Ovary (tissue), 9 donors: ENCODE results near the gene PLA2G2E. TPM values are rescaled to one million over a fixed set of nuclear protein-coding genes. Genes with fewer than 3 reads are reported as not detected.

Experiments
- DNase-seq, 5 donors: peaks; one replicate each; pipeline ENCODE4 v3.0.0-alpha.2; 2019 to 2020
- H3K27ac ChIP-seq, 2 donors: fragments of 200-600 bp; one replicate each; pipeline versions ENCODE4 v1.5.1 to v1.8.0; 2019 to 2022
- H3K27me3 ChIP-seq: fragments of 200-600 bp; one replicate; pipeline ENCODE4 v1.8.0; 2022
- H3K36me3 ChIP-seq: fragments of 200-600 bp; sonication (generic); one replicate; pipeline ENCODE4 v1.5.1; 2019
- H3K4me1 ChIP-seq: one replicate; pipeline ENCODE4 v1.8.1; 2013; ENCODE audit warnings: mild to moderate bottlenecking, moderate library complexity; ENCODE audit not compliant: insufficient read depth
- H3K4me3 ChIP-seq: fragments of 200-600 bp; sonication (generic); one replicate; pipeline ENCODE4 v1.5.1; 2017
- H3K9me3 ChIP-seq, 2 donors: fragments of 200-600 bp in 1 of 2; sonication (generic) in 1 of 2; one replicate each; pipeline versions ENCODE4 v1.5.1 to v1.8.1; 2013 to 2019; ENCODE audit warnings: mild to moderate bottlenecking in 1 of 2, moderate library complexity in 1 of 2
- EP300 ChIP-seq: sonication (generic); formaldehyde crosslinking; IDR thresholded peaks from one replicate; pipeline ENCODE4 v1.6.1; 2017; ENCODE audit warnings: antibody characterized with exemption
- POLR2A ChIP-seq: fragments of 450-650 bp; IDR thresholded peaks from one replicate; pipeline ENCODE4 v1.6.1; 2017; ENCODE audit warnings: antibody characterized with exemption, mild to moderate bottlenecking, moderate library complexity
- WGBS, 3 donors: extraction: QIAGEN DNeasy Blood & Tissue Kit in 1 of 3; methylation state at CpG; one replicate each; pipeline versions ENCODE4 v1.1.5 to v1.1.7; 2013 to 2017; 5-methylcytosine and 5-hydroxymethylcytosine counted together
- intact Hi-C, 4 donors: fragments of 100-400 bp; cut with DNase I; formaldehyde crosslinking; loops; one replicate each; pipeline versions ENCODE4 v1.11.0 to v1.15.1; 2022 to 2023
- polyA plus RNA-seq, 2 donors: library from polyadenylated mRNA; stranded (reverse); fragments of 200-250 nt in 1 of 2; fragments of 350-450 nt in 1 of 2; fragmentation: Illumina TruSeq in 1 of 2; extraction: RNeasy Lipid Tissue Mini Kit (QIAGEN cat#74804) in 1 of 2; gene quantifications; one replicate each; pipeline ENCODE4 v1.2.3, GENCODE V29; 2013 to 2014
- total RNA-seq, 7 donors: library from RNA; depleted of rRNA in 2 of 7; stranded (reverse); fragments of >200 nt in 2 of 7; fragmentation: NEBNext Ultra II Directional in 3 of 7; extraction: Animal tissue kit (Norgen Biotek cat#: 25700) in 3 of 7; gene quantifications; one replicate each; pipeline versions ENCODE4 v1.1.0 to v1.2.4, GENCODE V29; 2016 to 2023
- TF ChIP-seq, protein P1 (sequence below), 3 donors: fragments of 450-650 bp in 2 of 3; fragments of 200-600 bp in 1 of 3; IDR thresholded peaks; one replicate each; pipeline versions ENCODE4 v1.5.1 to v1.8.0; 2016 to 2022; ENCODE audit warnings: antibody characterized with exemption in 3 of 3, mild to moderate bottlenecking in 1 of 3
- donor health status: DM: no; HTN: no; CAD: no; lungs with moderate emphysema.
- donor health status: DM: no; HTN: no; CAD: no.
- donor health status: Bipolar disorder and iron deficiency.
- donor health status: DM: yes; HTN: yes; CAD: no.
- donor health status: DM: no; HTN: no; CAD: no.
- donor health status: DM: yes; HTN: yes; CAD: no.

PLA2G2E gene
- total and polyA plus RNA-seq, 9 donors = not detected

DNA sequence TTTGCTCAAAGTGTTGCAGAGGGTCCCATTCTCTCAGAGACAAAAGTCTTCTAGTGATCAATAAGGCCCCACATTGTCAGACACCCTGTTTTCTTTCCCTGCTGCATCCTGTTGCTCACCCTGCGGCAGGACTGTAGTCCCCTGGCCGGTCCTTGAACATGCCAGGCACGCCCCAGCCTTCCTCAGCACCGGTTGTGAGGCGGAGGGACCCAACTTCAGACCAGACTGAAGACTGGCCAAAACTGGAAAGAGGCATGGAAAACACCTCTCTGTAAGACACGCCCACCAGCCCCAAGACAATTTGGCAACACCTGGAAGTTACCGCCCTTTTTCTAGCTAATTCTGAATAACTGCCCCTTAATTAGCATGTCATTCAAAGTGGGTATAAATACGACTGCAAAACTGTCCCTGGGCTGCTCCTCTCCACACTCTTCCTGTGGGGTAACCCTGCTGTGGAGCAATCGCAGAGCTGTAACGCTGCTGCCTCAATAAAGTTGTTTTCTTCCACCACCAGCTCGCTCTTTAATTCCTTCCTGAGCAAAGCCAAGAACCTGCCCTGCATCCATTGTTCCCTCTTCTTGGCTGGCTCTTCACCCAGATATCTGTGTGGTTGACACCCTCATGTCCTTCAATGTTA, 32.2 kb upstream of the PLA2G2E start:
- Histone ChIP-seq H3K27me3 (no peaks in the 10 kb centered on the region), H3K4me3 (no peak overlapping the region), H3K27ac (no peak overlapping the region), H3K36me3 (no peaks in the 10 kb centered on the region), H3K9me3 (no peaks in the 10 kb centered on the region), H3K4me1 (no peaks in the 10 kb centered on the region)
- intact Hi-C loops = no loop called here
- DNase-seq = no peak
- WGBS, 3 donors = 79 to 89% (median 82%) methylated on average over 11 of the region's 11 CpGs
- TF ChIP-seq POLR2A = no peak
- TF ChIP-seq, protein P1, sequence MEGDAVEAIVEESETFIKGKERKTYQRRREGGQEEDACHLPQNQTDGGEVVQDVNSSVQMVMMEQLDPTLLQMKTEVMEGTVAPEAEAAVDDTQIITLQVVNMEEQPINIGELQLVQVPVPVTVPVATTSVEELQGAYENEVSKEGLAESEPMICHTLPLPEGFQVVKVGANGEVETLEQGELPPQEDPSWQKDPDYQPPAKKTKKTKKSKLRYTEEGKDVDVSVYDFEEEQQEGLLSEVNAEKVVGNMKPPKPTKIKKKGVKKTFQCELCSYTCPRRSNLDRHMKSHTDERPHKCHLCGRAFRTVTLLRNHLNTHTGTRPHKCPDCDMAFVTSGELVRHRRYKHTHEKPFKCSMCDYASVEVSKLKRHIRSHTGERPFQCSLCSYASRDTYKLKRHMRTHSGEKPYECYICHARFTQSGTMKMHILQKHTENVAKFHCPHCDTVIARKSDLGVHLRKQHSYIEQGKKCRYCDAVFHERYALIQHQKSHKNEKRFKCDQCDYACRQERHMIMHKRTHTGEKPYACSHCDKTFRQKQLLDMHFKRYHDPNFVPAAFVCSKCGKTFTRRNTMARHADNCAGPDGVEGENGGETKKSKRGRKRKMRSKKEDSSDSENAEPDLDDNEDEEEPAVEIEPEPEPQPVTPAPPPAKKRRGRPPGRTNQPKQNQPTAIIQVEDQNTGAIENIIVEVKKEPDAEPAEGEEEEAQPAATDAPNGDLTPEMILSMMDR (IDR thresholded peaks at IDR 0.05) = no peak
- no peak for TF ChIP-seq EP300

DNA sequence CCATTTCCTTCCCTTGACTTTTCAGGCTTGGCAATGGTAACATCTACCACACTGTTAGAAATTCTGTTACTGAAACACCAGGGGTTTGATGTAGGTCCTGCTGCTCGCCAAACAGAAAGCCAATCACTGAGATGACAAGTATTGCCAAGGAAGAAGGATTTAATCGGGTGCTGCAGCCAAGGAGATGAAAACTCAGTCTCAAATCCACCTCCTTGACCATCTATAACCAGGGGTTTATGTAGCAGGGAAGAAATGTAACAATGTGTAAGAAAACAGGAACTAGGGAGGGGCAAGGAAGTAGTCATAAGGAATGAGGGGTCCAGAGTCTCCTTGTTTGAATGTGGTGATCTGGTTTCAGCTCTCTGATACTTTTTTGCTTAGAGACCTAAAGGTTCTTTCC, 30.6 kb upstream of the PLA2G2E start:
- Histone ChIP-seq H3K27ac (no peak overlapping the region), H3K9me3 (no peaks in the 10 kb centered on the region), H3K27me3 (no peaks in the 10 kb centered on the region), H3K4me1 (no peaks in the 10 kb centered on the region), H3K4me3 (no peak overlapping the region), H3K36me3 (no peaks in the 10 kb centered on the region)
- intact Hi-C loops = no loop called here
- 90 to 94% (median 92%) methylated on average over 2 of the region's 2 CpGs for WGBS, 3 donors
- no peak for DNase-seq
- TF ChIP-seq, protein P1 (IDR thresholded peaks at IDR 0.05) = no peak
- TF ChIP-seq POLR2A (no peak), EP300 (no peak)

DNA sequence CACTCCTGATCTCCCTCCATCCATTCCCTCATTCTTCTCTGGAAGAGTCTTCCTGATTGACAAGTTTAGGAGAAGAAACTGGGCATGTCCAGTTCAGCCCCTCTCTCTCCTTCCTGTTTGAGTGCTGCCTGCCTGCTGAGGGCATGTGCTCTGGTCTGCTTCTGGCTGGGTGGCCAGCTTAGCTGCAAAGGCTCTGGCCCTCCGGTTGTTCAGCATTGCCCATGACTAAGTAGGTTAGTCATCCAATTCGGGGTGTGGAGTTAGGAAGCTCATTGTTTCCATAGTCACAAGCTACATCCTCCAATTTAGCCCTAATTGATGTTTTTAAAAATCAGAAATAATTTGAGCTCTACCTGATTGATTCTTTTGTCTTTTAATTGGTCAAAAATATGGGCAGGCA, 25.6 kb upstream of the PLA2G2E start:
- intact Hi-C loops = no loop called here
- TF ChIP-seq, protein P1 (IDR thresholded peaks at IDR 0.05) = no peak
- no peak for TF ChIP-seq POLR2A
- TF ChIP-seq EP300 = no peak
- Histone ChIP-seq H3K4me1 (no peaks in the 10 kb centered on the region), H3K27ac (no peak overlapping the region), H3K36me3 (no peaks in the 10 kb centered on the region), H3K27me3 (no peaks in the 10 kb centered on the region), H3K4me3 (no peak overlapping the region), H3K9me3 (no peaks in the 10 kb centered on the region)
- 33 to 40% (median 35%) methylated on average over 2 of the region's 2 CpGs for WGBS, 3 donors
- DNase-seq = no peak

DNA sequence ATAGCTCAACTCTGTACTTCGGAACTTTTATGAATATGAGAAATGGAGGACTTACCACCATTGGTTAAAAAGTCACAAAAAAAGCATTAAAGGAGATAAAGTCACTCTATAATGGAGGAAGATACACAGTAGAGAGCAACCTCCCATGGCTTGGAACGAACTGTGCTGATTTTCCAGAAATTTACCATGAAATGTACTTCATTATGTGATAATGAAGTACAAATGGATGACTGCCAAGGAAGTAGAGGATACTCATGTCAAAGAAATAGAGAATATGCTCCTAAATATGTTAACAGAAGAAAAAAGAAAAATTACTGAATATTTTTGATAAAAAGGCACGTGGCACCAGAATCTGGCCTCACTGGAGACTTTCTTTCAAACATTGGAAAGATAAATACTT, 23.6 kb upstream of the PLA2G2E start:
- Histone ChIP-seq H3K4me3 (no peak overlapping the region), H3K4me1 (no peaks in the 10 kb centered on the region), H3K27ac (no peak overlapping the region), H3K9me3 (no peaks in the 10 kb centered on the region), H3K27me3 (no peaks in the 10 kb centered on the region), H3K36me3 (no peaks in the 10 kb centered on the region)
- intact Hi-C loops = no loop called here
- no peak for DNase-seq
- 28 to 47% (median 40%) methylated on average over 3 of the region's 3 CpGs for WGBS, 3 donors
- no peak for TF ChIP-seq POLR2A
- no peak for TF ChIP-seq EP300
- TF ChIP-seq, protein P1 (IDR thresholded peaks at IDR 0.05) = no peak
